GM12878 (cell line): ENCODE results near the gene FAM53B. TPM values are rescaled to one million over a fixed set of nuclear protein-coding genes. Genes with fewer than 3 reads are reported as not detected.

Experiments used
- ATAC-seq: fragments of 200-7000 bp; cut with Tn5 transposase; 3 replicates; pipeline ENCODE4 v1.9.1; 2020; ENCODE audit warnings: mild to moderate bottlenecking, moderate library complexity
- BruUV-seq: library from RNA; stranded (reverse); fragments of 400-500 nt; replicated peaks from 2 replicates; lab custom pipeline; 2021; lab: Mats Ljungman, UMichigan
- CTCF ChIA-PET: fragments of 300-600 bp; sonication (Branson Sonifier 250); formaldehyde crosslinking; extraction: SDS; loops from one replicate; lab custom pipeline; 2021; ENCODE audit warnings: inconsistent platforms; lab: Yijun Ruan, JAX
- POLR2A ChIA-PET: fragments of 350-600 bp; formaldehyde crosslinking; extraction: SDS; loops from one replicate; lab custom pipeline; 2021; ENCODE audit warnings: inconsistent platforms; lab: Charles Lee
- RAD21 ChIA-PET: fragments of 300-600 bp; sonication (Branson Sonifier 250); formaldehyde crosslinking; loops from one replicate; lab custom pipeline; 2023; ENCODE audit warnings: antibody characterized with exemption; ENCODE audit not compliant: unreplicated experiment; lab: Charles Lee
- SMC1A ChIA-PET: fragments of 300-600 bp; sonication (Branson Sonifier 250); formaldehyde crosslinking; loops from one replicate; lab custom pipeline; 2023; ENCODE audit not compliant: unreplicated experiment, uncharacterized antibody; lab: Charles Lee
- DNase-seq: peaks from one replicate; pipeline ENCODE4 v3.0.0-alpha.2; 2011; ENCODE audit warnings: low read depth, low spot score
- FAIRE-seq: peaks from 3 replicates; lab custom pipeline; 2011; peaks lifted over from hg19 to GRCh38; lab: Jason Lieb, UNC
- H2AFZ ChIP-seq: 2 replicates; pipeline ENCODE4 v1.6.0; 2011; ENCODE audit warnings: low read depth, low read length, control low read depth; ENCODE audit not compliant: control insufficient read depth
- H3K27ac ChIP-seq: 2 replicates; pipeline ENCODE4 v1.5.1; 2011; ENCODE audit warnings: control low read depth; ENCODE audit not compliant: control insufficient read depth, insufficient read depth
- H3K27me3 ChIP-seq, 2 experiments: replicated peaks in 1 of 2; 2 replicates each; pipeline versions ENCODE4 v1.6.0 to v1.6.1; 2011; ENCODE audit warnings: low read length in 1 of 2; ENCODE audit not compliant: control insufficient read depth in 2 of 2, insufficient read depth in 2 of 2
- H3K36me3 ChIP-seq, 2 experiments: 2 replicates each; pipeline ENCODE4 v1.5.1; 2011; ENCODE audit warnings: low read length in 1 of 2; ENCODE audit not compliant: control insufficient read depth in 2 of 2, insufficient read depth in 2 of 2
- H3K4me1 ChIP-seq: 2 replicates; pipeline ENCODE4 v1.6.1; 2011; ENCODE audit warnings: mild to moderate bottlenecking, low read length, moderate library complexity, mixed read lengths; ENCODE audit not compliant: control insufficient read depth, insufficient read depth
- H3K4me2 ChIP-seq: 2 replicates; pipeline ENCODE4 v1.6.0; 2011; ENCODE audit warnings: control low read depth; ENCODE audit not compliant: control insufficient read depth, insufficient read depth
- H3K4me3 ChIP-seq: fragments of 200-600 bp; sonication (generic); 2 replicates; pipeline ENCODE4 v1.5.1; 2016
- H3K79me2 ChIP-seq: 2 replicates; pipeline ENCODE4 v1.6.0; 2011; ENCODE audit warnings: low read length; ENCODE audit not compliant: control insufficient read depth, insufficient read depth
- H3K9ac ChIP-seq: 2 replicates; pipeline ENCODE4 v1.8.0; 2011; ENCODE audit warnings: low read length, control low read depth, mixed read lengths; ENCODE audit not compliant: control insufficient read depth, insufficient read depth
- H3K9me3 ChIP-seq: replicated peaks from 3 replicates; pipeline ENCODE4 v1.5.1; 2011; ENCODE audit warnings: mild to moderate bottlenecking, low read length; ENCODE audit not compliant: control insufficient read depth, insufficient read depth
- H4K20me1 ChIP-seq: 2 replicates; pipeline ENCODE4 v1.6.0; 2011; ENCODE audit not compliant: control insufficient read depth, insufficient read depth
- ASH2L ChIP-seq: fragments of 300-600, 200-600 bp; sonication (generic); IDR thresholded peaks from 2 replicates; pipeline ENCODE4 v1.6.1; 2017; ENCODE audit warnings: low read depth, mild to moderate bottlenecking, borderline replicate concordance
- ATF3 ChIP-seq: IDR thresholded peaks from 2 replicates; pipeline ENCODE4 v1.6.1; 2011; ENCODE audit warnings: low read depth, mild to moderate bottlenecking, low read length, moderate library complexity, borderline replicate concordance; ENCODE audit errors: extremely low read depth
- HDAC2 ChIP-seq: fragments of 200-600 bp; sonication (generic); IDR thresholded peaks from 2 replicates; pipeline ENCODE4 v1.6.1; 2017
- NFIC ChIP-seq: IDR thresholded peaks from 2 replicates; pipeline ENCODE4 v1.6.1; 2012; ENCODE audit warnings: low read depth, mild to moderate bottlenecking, inconsistent platforms, low read length, moderate library complexity
- RELA ChIP-seq: fragments of 450-650 bp; IDR thresholded peaks from 2 replicates; pipeline ENCODE4 v1.8.0; 2014; ENCODE audit warnings: borderline replicate concordance; ENCODE audit not compliant: partially characterized antibody
- RFX5 ChIP-seq: IDR thresholded peaks from 2 replicates; pipeline ENCODE4 v1.6.1; 2011; ENCODE audit warnings: low read depth, low read length, improper control_type of control experiment
- RUNX3 ChIP-seq: IDR thresholded peaks from 2 replicates; pipeline ENCODE4 v1.6.1; 2012; ENCODE audit warnings: low read length, inconsistent platforms
- TCF7 ChIP-seq: IDR thresholded peaks from 2 replicates; pipeline ENCODE4 v1.6.1; 2014; ENCODE audit warnings: antibody characterized with exemption, borderline replicate concordance
- WRNIP1 ChIP-seq: IDR thresholded peaks from 2 replicates; pipeline ENCODE4 v1.6.1; 2011; ENCODE audit warnings: low read depth, low read length, improper control_type of control experiment, borderline replicate concordance
- ZNF274 ChIP-seq: IDR thresholded peaks from one replicate; pipeline ENCODE4 v1.8.0; 2011; ENCODE audit not compliant: insufficient read length, insufficient read depth
- WGBS: methylation state at CpG from one replicate; pipeline ENCODE4 v1.1.6; 2016; ENCODE audit warnings: low lambda C conversion rate; ENCODE audit not compliant: insufficient replicate concordance, insufficient coverage; ENCODE audit errors: missing lambda C conversion rate; 5-methylcytosine and 5-hydroxymethylcytosine counted together
- in situ Hi-C: fragments of 300-500 bp; cut with MboI; formaldehyde crosslinking; loops from 9 replicates; pipeline ENCODE4 v1.14.3; 2018; ENCODE audit warnings: mixed read lengths
- intact Hi-C: fragments of 100-400 bp; cut with micrococcal nuclease; formaldehyde crosslinking; loops from one replicate; pipeline ENCODE4 v1.14.2; 2022; ENCODE audit not compliant: unreplicated experiment
- polyA plus RNA-seq, 11 experiments: library from polyadenylated mRNA; depleted of rRNA in 4 of 11; unstranded in 6 of 11; stranded (reverse) in 5 of 11; fragments of >200 nt; fragmentation: Nextera tagmentation in 4 of 11; fragmentation: Illumina TruSeq in 1 of 11; extraction: Ambion mirVana in 4 of 11; extraction: Trizol in 1 of 11; gene quantifications; 1 replicate in 1 of 11; 2 replicates in 10 of 11; pipeline versions ENCODE4 v1.2.1 to v1.2.3, GENCODE V29; 2011 to 2016; ENCODE audit warnings: inconsistent platforms in 2 of 11, missing spikeins in 2 of 11, low read depth in 1 of 11
- total RNA-seq, 4 experiments: library from RNA; depleted of rRNA in 3 of 4; stranded (reverse); fragments of >200 nt in 3 of 4; fragmentation: Illumina TruSeq in 1 of 4; extraction: Trizol in 1 of 4; gene quantifications; 2 replicates each; pipeline versions ENCODE4 v1.2.1 to v1.2.3, GENCODE V29; 2013 to 2021
- TF ChIP-seq, protein P1 (sequence below): fragments of 450-650 bp; formaldehyde crosslinking; IDR thresholded peaks from 2 replicates; pipeline ENCODE4 v1.5.0; 2022; ENCODE audit warnings: mild to moderate bottlenecking, missing genetic modification characterization

The FAM53B gene
- total and polyA plus RNA-seq, 10 of the 15 experiments (the other 5 are each of a cell fraction or from before 2014, with no cell fraction given): 0.05 to 26.3 (median 8.1) TPM

DNA sequence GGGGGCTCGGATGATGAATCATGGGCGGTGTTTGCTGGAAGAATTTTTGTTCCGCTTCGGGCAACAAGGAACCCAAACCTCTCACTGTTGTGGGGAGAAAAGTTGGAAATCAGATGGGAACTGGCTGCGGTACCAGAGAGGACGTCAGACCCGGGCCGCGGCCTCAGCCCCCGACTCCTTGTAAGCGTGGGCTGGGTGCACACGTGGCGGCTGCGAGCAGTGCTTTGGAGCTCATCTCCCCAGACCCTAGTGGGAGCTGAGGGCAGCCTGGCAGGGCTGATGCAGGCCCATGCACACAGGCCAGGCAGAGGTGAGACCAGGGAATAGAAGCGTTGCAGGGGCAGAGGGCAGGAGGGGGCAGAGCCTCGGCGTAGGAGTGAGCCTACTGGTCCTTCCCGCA lies 136.5 kb downstream of the FAM53B start:
- in situ Hi-C loops (no loop called here), intact Hi-C loops (no loop called here)
- Histone ChIP-seq H3K4me1 (peaks cover 16% of the 10 kb centered on the region), H4K20me1 (no peaks in the 10 kb centered on the region), H3K36me3 (no peaks in the 10 kb centered on the region), H3K27me3 (no peaks in the 10 kb centered on the region), H3K4me3 (no peak overlapping the region)
- ATAC-seq: no peak
- SMC1A ChIA-PET: interaction anchor here (0.8 kb wide), 1 partner anchor 134 kb away, joined by 3 read pairs; no protein-coding TSS in a partner anchor
- no peak for FAIRE-seq
- BruUV-seq: no TSS peak
- CTCF ChIA-PET: no interaction called here
- RAD21 ChIA-PET: no interaction called here
- TF ChIP-seq ZNF274: no peak
- no peak for TF ChIP-seq RUNX3
- TF ChIP-seq RELA: no peak
- TF ChIP-seq WRNIP1: no peak
- TF ChIP-seq, protein P1, sequence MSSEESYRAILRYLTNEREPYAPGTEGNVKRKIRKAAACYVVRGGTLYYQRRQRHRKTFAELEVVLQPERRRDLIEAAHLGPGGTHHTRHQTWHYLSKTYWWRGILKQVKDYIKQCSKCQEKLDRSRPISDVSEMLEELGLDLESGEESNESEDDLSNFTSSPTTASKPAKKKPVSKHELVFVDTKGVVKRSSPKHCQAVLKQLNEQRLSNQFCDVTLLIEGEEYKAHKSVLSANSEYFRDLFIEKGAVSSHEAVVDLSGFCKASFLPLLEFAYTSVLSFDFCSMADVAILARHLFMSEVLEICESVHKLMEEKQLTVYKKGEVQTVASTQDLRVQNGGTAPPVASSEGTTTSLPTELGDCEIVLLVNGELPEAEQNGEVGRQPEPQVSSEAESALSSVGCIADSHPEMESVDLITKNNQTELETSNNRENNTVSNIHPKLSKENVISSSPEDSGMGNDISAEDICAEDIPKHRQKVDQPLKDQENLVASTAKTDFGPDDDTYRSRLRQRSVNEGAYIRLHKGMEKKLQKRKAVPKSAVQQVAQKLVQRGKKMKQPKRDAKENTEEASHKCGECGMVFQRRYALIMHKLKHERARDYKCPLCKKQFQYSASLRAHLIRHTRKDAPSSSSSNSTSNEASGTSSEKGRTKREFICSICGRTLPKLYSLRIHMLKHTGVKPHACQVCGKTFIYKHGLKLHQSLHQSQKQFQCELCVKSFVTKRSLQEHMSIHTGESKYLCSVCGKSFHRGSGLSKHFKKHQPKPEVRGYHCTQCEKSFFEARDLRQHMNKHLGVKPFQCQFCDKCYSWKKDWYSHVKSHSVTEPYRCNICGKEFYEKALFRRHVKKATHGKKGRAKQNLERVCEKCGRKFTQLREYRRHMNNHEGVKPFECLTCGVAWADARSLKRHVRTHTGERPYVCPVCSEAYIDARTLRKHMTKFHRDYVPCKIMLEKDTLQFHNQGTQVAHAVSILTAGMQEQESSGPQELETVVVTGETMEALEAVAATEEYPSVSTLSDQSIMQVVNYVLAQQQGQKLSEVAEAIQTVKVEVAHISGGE (CRISPR knock-in tag): no peak
- TF ChIP-seq NFIC: no peak
- no peak for TF ChIP-seq HDAC2
- no peak for TF ChIP-seq TCF7
- no peak for TF ChIP-seq ATF3
- TF ChIP-seq ASH2L: no peak
- no peak for TF ChIP-seq RFX5
- TF ChIP-seq, all 136 proteins: peak for 0
- Histone ChIP-seq H3K9ac (no peak overlapping the region), H3K27ac (no peak overlapping the region), H3K9me3 (no peaks in the 10 kb centered on the region), H3K79me2 (no peaks in the 10 kb centered on the region), H3K4me2 (no peak overlapping the region), H2AFZ (no peak overlapping the region)
- POLR2A ChIA-PET: no interaction called here
- no peak for DNase-seq
- 65% methylated on average over 13 of the region's 18 CpGs for WGBS
